ENCODE measurements around the gene ZDHHC11B. TPM values are rescaled to one million over a fixed set of nuclear protein-coding genes. Genes with fewer than 3 reads are reported as not detected.

The ZDHHC11B gene
- total and polyA plus RNA-seq, 3 donors from 2014 or later, result 3.0 to 9.0 (median 4.6) TPM

GRCh38 chr5:673831-674629, 110.5 kb downstream of the ZDHHC11B start:
- Histone ChIP-seq H3K27ac (no peak overlapping the region), H3K27me3 (no peaks in the 10 kb centered on the region), H3K9me3 (no peaks in the 10 kb centered on the region), H3K4me3 (no peak overlapping the region), H3K36me3 (ENCODE audit: low read depth, missing control alignments) (no peaks in the 10 kb centered on the region), H3K4me1 (peaks cover 32% of the 10 kb centered on the region)
- DNase-seq, result peak; percentile 21
- TF ChIP-seq POLR2A (IDR thresholded peaks at IDR 0.05) (no peak), CTCF (IDR thresholded peaks at IDR 0.05) (no peak)
- 33 to 37% methylated on average over 1 to 26 of the region's 27 CpGs for WGBS, 2 donors
- intact Hi-C loops (cut with DNase I; ENCODE audit: low total_unique reads), result loop anchor here (5.0 kb wide), 1 partner anchor 233 kb away; no protein-coding TSS in a partner anchor

- intact Hi-C loops (cut with DNase I; ENCODE audit: low total_unique reads), result loop anchor here (5.0 kb wide), 1 partner anchor 234 kb away; no protein-coding TSS in a partner anchor
- H3K36me3 ChIP-seq (ENCODE audit: low read depth, missing control alignments), result no peaks in the 10 kb centered on the region
- peaks cover 32% of the 10 kb centered on the region for H3K4me1 ChIP-seq
- H3K9me3 ChIP-seq, result no peaks in the 10 kb centered on the region
- no peak overlapping the region for H3K27ac ChIP-seq
- H3K27me3 ChIP-seq, result no peaks in the 10 kb centered on the region
- TF ChIP-seq CTCF (IDR thresholded peaks at IDR 0.05), result no peak
- TF ChIP-seq POLR2A (IDR thresholded peaks at IDR 0.05), result no peak
- no peak for DNase-seq
- WGBS, 2 donors, result 42 to 47% methylated on average over 12 to 19 of the region's 19 CpGs
- H3K4me3 ChIP-seq, result no peak overlapping the region
These were observed 111.2 kb downstream of the ZDHHC11B start for GRCh38 chr5:673161-673830.

- H3K27ac ChIP-seq, result no peak overlapping the region
- 22 to 31% methylated on average over 20 to 23 of the region's 27 CpGs for WGBS, 2 donors
- no peak overlapping the region for H3K4me3 ChIP-seq
These were observed 112.0 kb downstream of the ZDHHC11B start for GRCh38 chr5:672329-673160.

More at GRCh38 chr5:672329-673160, 112.0 kb downstream of the ZDHHC11B start:
- H3K36me3 ChIP-seq (ENCODE audit: low read depth, missing control alignments), result no peaks in the 10 kb centered on the region
- intact Hi-C loops (cut with DNase I; ENCODE audit: low total_unique reads), result loop anchor here (5.0 kb wide), 1 partner anchor 235 kb away; no protein-coding TSS in a partner anchor
- H3K27me3 ChIP-seq, result no peaks in the 10 kb centered on the region
- no peaks in the 10 kb centered on the region for H3K9me3 ChIP-seq
- DNase-seq, result peak; percentile 79
- H3K4me1 ChIP-seq, result peaks cover 32% of the 10 kb centered on the region
- TF ChIP-seq CTCF (IDR thresholded peaks at IDR 0.05) (no peak), POLR2A (IDR thresholded peaks at IDR 0.05) (no peak)
